Loucy (cell line): ENCODE results near the gene SORCS2.

Experiments
- H2AFZ ChIP-seq: fragments of 200-600 bp; sonication (generic); 2 replicates; pipeline ENCODE4 v1.6.0; 2016; ENCODE audit warnings: antibody characterized with exemption, mild to moderate bottlenecking, low read length, moderate library complexity
- H3F3A ChIP-seq: fragments of 200-600 bp; 2 replicates; pipeline ENCODE4 v1.6.0; 2016; ENCODE audit warnings: antibody characterized with exemption, low read depth, mild to moderate bottlenecking
- H3K27me3 ChIP-seq: fragments of 200-600 bp; sonication (generic); 2 replicates; pipeline ENCODE4 v1.6.1; 2014; ENCODE audit warnings: low read length, mild to moderate bottlenecking; ENCODE audit not compliant: insufficient read depth, poor library complexity, severe bottlenecking
- H3K36me3 ChIP-seq: fragments of 200-600 bp; sonication (generic); 2 replicates; pipeline ENCODE4 v1.6.1; 2016; ENCODE audit warnings: low read length; ENCODE audit not compliant: insufficient read depth
- H3K4me1 ChIP-seq: fragments of 200-600 bp; sonication (generic); 2 replicates; pipeline ENCODE4 v1.5.1; 2014; ENCODE audit warnings: low read length, mild to moderate bottlenecking; ENCODE audit not compliant: insufficient read depth, poor library complexity, severe bottlenecking
- H3K4me2 ChIP-seq: fragments of 200-600 bp; sonication (generic); 2 replicates; pipeline ENCODE4 v1.6.0; 2014; ENCODE audit warnings: antibody characterized with exemption, low read length, low read depth, mild to moderate bottlenecking; ENCODE audit not compliant: poor library complexity, severe bottlenecking
- H3K4me3 ChIP-seq: fragments of 200-600 bp; sonication (generic); 2 replicates; pipeline ENCODE4 v1.5.1; 2014; ENCODE audit warnings: low read length, mild to moderate bottlenecking, mixed read lengths; ENCODE audit not compliant: poor library complexity, severe bottlenecking
- H3K79me2 ChIP-seq: fragments of 200-600 bp; sonication (generic); 2 replicates; pipeline ENCODE4 v1.6.1; 2014; ENCODE audit warnings: low read length; ENCODE audit not compliant: insufficient read depth
- H3K9ac ChIP-seq: fragments of 200-600 bp; sonication (generic); 2 replicates; pipeline ENCODE4 v1.6.0; 2014; ENCODE audit warnings: mild to moderate bottlenecking, low read depth, low read length, moderate library complexity; ENCODE audit not compliant: poor library complexity, severe bottlenecking
- H3K9me2 ChIP-seq: fragments of 200-600 bp; sonication (generic); replicated peaks from 2 replicates; pipeline ENCODE4 v1.6.1; 2016; ENCODE audit warnings: low read depth, low read length, mixed read lengths
- H3K9me3 ChIP-seq: fragments of 200-600 bp; sonication (generic); 2 replicates; pipeline ENCODE4 v1.6.1; 2014; ENCODE audit warnings: mild to moderate bottlenecking, antibody characterized with exemption, low read length, low read depth; ENCODE audit not compliant: insufficient read depth
- H4K20me1 ChIP-seq: fragments of 200-600 bp; sonication (generic); 2 replicates; pipeline ENCODE4 v1.6.0; 2014; ENCODE audit warnings: antibody characterized with exemption, low read length, mild to moderate bottlenecking; ENCODE audit not compliant: insufficient read depth, poor library complexity, severe bottlenecking
- CTCF ChIP-seq: fragments of 200-600 bp; sonication (generic); conservative IDR thresholded peaks from 2 replicates; pipeline ENCODE4 v1.5.1; 2014; ENCODE audit warnings: mild to moderate bottlenecking, antibody characterized with exemption, low read length
- EZH2phosphoT487 ChIP-seq: fragments of 200-600 bp; IDR thresholded peaks from 2 replicates; pipeline ENCODE4 v1.6.1; 2018; ENCODE audit warnings: antibody characterized with exemption, mild to moderate bottlenecking, moderate library complexity, borderline replicate concordance

The SORCS2 gene

GRCh38 chr4:7354927-7355326 lies 162.6 kb downstream of the SORCS2 start:
- H3F3A ChIP-seq, result no peaks in the 10 kb centered on the region
- H3K9me2 ChIP-seq, result no peaks in the 10 kb centered on the region
- H3K9ac ChIP-seq, result no peak overlapping the region
- no peaks in the 10 kb centered on the region for H3K79me2 ChIP-seq
- H3K4me3 ChIP-seq, result no peak overlapping the region
- H3K4me1 ChIP-seq, result no peaks in the 10 kb centered on the region
- peaks cover 3% of the 10 kb centered on the region; the same call in 1 of the 2 replicates for H3K9me3 ChIP-seq
- no peak overlapping the region for H2AFZ ChIP-seq
- H4K20me1 ChIP-seq, result no peaks in the 10 kb centered on the region
- H3K4me2 ChIP-seq, result no peak overlapping the region
- H3K36me3 ChIP-seq, result no peaks in the 10 kb centered on the region
- H3K27me3 ChIP-seq, result no peaks in the 10 kb centered on the region
- no peak for TF ChIP-seq EZH2phosphoT487
- TF ChIP-seq CTCF, result no peak

- H2AFZ ChIP-seq, result no peak overlapping the region
- no peaks in the 10 kb centered on the region for H3K27me3 ChIP-seq
- H4K20me1 ChIP-seq, result no peaks in the 10 kb centered on the region
- H3K9ac ChIP-seq, result no peak overlapping the region
- H3K9me2 ChIP-seq, result no peaks in the 10 kb centered on the region
- no peaks in the 10 kb centered on the region for H3K4me1 ChIP-seq
- no peak overlapping the region for H3K4me3 ChIP-seq
- no peaks in the 10 kb centered on the region for H3F3A ChIP-seq
- H3K36me3 ChIP-seq, result no peaks in the 10 kb centered on the region
- no peak overlapping the region for H3K4me2 ChIP-seq
- TF ChIP-seq EZH2phosphoT487, result no peak
- no peak for TF ChIP-seq CTCF
- peaks cover 3% of the 10 kb centered on the region; the same call in 1 of the 2 replicates for H3K9me3 ChIP-seq
- H3K79me2 ChIP-seq, result no peaks in the 10 kb centered on the region
Measured at GRCh38 chr4:7355795-7356194, 163.5 kb downstream of the SORCS2 start.

GRCh38 chr4:7356667-7357310 lies 164.5 kb downstream of the SORCS2 start:
- TF ChIP-seq CTCF (no peak), EZH2phosphoT487 (no peak)
- H3K4me3 ChIP-seq, result no peak overlapping the region
- H3K9ac ChIP-seq, result no peak overlapping the region
- H4K20me1 ChIP-seq, result no peaks in the 10 kb centered on the region
- H3K79me2 ChIP-seq, result no peaks in the 10 kb centered on the region
- no peaks in the 10 kb centered on the region for H3K9me2 ChIP-seq
- H3K27me3 ChIP-seq, result no peaks in the 10 kb centered on the region
- peaks cover 3% of the 10 kb centered on the region; the same call in 1 of the 2 replicates for H3K9me3 ChIP-seq
- no peak overlapping the region for H2AFZ ChIP-seq
- H3K4me2 ChIP-seq, result no peak overlapping the region
- H3F3A ChIP-seq, result no peaks in the 10 kb centered on the region
- H3K36me3 ChIP-seq, result no peaks in the 10 kb centered on the region
- no peaks in the 10 kb centered on the region for H3K4me1 ChIP-seq
